Naive thymus-derived CD8-positive, alpha-beta T cell (primary cell): Measurements from ENCODE around the gene ENTR1. TPM values are rescaled to one million over a fixed set of nuclear protein-coding genes. Genes with fewer than 3 reads are reported as not detected.

Source experiments
- ATAC-seq, 2 donors: fragments of 150-1000 bp; cut with Tn5 transposase in 1 of 2; sonication (Bioruptor Pico), chemical (Tn5 transposase) in 1 of 2; 1 replicate in 1 of 2; 2 replicates in 1 of 2; pipeline ENCODE4 v1.10.0; 2021; ENCODE audit warnings: mild to moderate bottlenecking in 2 of 2, moderate library complexity in 2 of 2
- POLR2A ChIA-PET: fragments of 350-600 bp; sonication (Branson Sonifier 250); formaldehyde crosslinking; loops from one replicate; lab custom pipeline; 2021; ENCODE audit warnings: antibody characterized with exemption; lab: Charles Lee
- DNase-seq, 10 donors: peaks; one replicate each; pipeline versions ENCODE4 v3.0.0 to v3.0.0-alpha.2; 2020 to 2022
- H3K27ac Mint-ChIP-seq, 10 donors: one replicate each; pipeline ENCODE4 v1.8.0; 2020 to 2022; ENCODE audit warnings: mild to moderate bottlenecking in 10 of 10, mixed read lengths in 10 of 10, moderate library complexity in 4 of 10, inconsistent platforms in 1 of 10
- H3K27me3 Mint-ChIP-seq, 5 donors: one replicate each; pipeline ENCODE4 v1.8.0; 2021 to 2022; ENCODE audit warnings: mixed read lengths in 5 of 5
- H3K36me3 Mint-ChIP-seq, 3 donors: one replicate each; pipeline ENCODE4 v1.8.0; 2020 to 2022; ENCODE audit warnings: mixed read lengths in 3 of 3, mild to moderate bottlenecking in 2 of 3, inconsistent platforms in 1 of 3
- H3K4me1 Mint-ChIP-seq, 4 donors: one replicate each; pipeline ENCODE4 v1.8.0; 2021 to 2022; ENCODE audit warnings: mixed read lengths in 4 of 4
- H3K4me3 Mint-ChIP-seq, 10 donors: one replicate each; pipeline ENCODE4 v1.8.0; 2020 to 2022; ENCODE audit warnings: mild to moderate bottlenecking in 10 of 10, mixed read lengths in 10 of 10, moderate library complexity in 6 of 10, inconsistent platforms in 1 of 10
- H3K9me3 Mint-ChIP-seq, 9 donors: one replicate each; pipeline ENCODE4 v1.8.0; 2020 to 2022; ENCODE audit warnings: mixed read lengths in 9 of 9, mild to moderate bottlenecking in 3 of 9, inconsistent platforms in 1 of 9, moderate library complexity in 1 of 9
- polyA plus RNA-seq, 3 donors: library from polyadenylated mRNA; unstranded; fragments of 300-500 nt; fragmentation: Illumina TruSeq; gene quantifications; one replicate each; pipeline ENCODE4 v1.2.3, GENCODE V29; 2021
- total RNA-seq, 8 experiments: library from RNA in 2 of 8; stranded (reverse) in 2 of 8; gene quantifications; one replicate each; pipeline ENCODE4 v1.2.3 and lab custom pipeline; 2021 to 2026

ENTR1 gene
- total and polyA plus RNA-seq, 5 experiments from 2014 or later, result 9.7 to 96.0 (median 16.8) TPM

GRCh38 chr9:136424750-136425362, 14.4 kb upstream of the ENTR1 start:
- ATAC-seq (no peak), DNase-seq (no peak)
- H3K4me1 Mint-ChIP-seq, result peaks cover 0 to 3% (median 0%) of the 10 kb centered on the region in 4 donors
- H3K27ac Mint-ChIP-seq, result peak overlapping the region in 3 of 10 donors; percentile 18 to 65 (median 53)
- no peaks in the 10 kb centered on the region for H3K9me3 Mint-ChIP-seq
- H3K27me3 Mint-ChIP-seq, result no peaks in the 10 kb centered on the region
- POLR2A ChIA-PET, result interaction anchor here (1.1 kb wide), 1 partner anchor 24 kb away, joined by 3 read pairs; no protein-coding TSS in a partner anchor
- H3K36me3 Mint-ChIP-seq, result peaks cover 0 to 46% (median 3%) of the 10 kb centered on the region in 3 donors
- H3K4me3 Mint-ChIP-seq, result no peak overlapping the region

GRCh38 chr9:136423432-136424146, 13.2 kb upstream of the ENTR1 start:
- ATAC-seq, result no peak
- Mint-ChIP-seq H3K27me3 (no peaks in the 10 kb centered on the region), H3K36me3 (peaks cover 0 to 57% (median 8%) of the 10 kb centered on the region in 3 donors), H3K27ac (peak overlapping the region in 1 of 10 donors; percentile 59), H3K9me3 (no peaks in the 10 kb centered on the region), H3K4me1 (peaks cover 0 to 3% (median 0%) of the 10 kb centered on the region in 4 donors), H3K4me3 (no peak overlapping the region)
- no peak for DNase-seq
- POLR2A ChIA-PET, result no interaction called here

GRCh38 chr9:136422876-136423275, 12.5 kb upstream of the ENTR1 start:
- H3K27me3 Mint-ChIP-seq, result no peaks in the 10 kb centered on the region

GRCh38 chr9:136421791-136422190, 11.4 kb upstream of the ENTR1 start:
- Mint-ChIP-seq H3K4me1 (peaks cover 0 to 3% (median 0%) of the 10 kb centered on the region in 4 donors), H3K27ac (no peak overlapping the region), H3K4me3 (no peak overlapping the region), H3K9me3 (no peaks in the 10 kb centered on the region), H3K36me3 (peaks cover 0 to 70% (median 14%) of the 10 kb centered on the region in 3 donors), H3K27me3 (no peaks in the 10 kb centered on the region)
- ATAC-seq (no peak), DNase-seq (no peak)
- POLR2A ChIA-PET, result interaction anchor here (0.6 to 0.7 kb wide), 3 partner anchors 13 to 59 kb away, joined by 3 to 4 read pairs (median 4); no protein-coding TSS in a partner anchor

More at GRCh38 chr9:136422876-136423275, 12.5 kb upstream of the ENTR1 start:
- ATAC-seq, result no peak
- H3K9me3 Mint-ChIP-seq, result no peaks in the 10 kb centered on the region
- peaks cover 0 to 61% (median 9%) of the 10 kb centered on the region in 3 donors for H3K36me3 Mint-ChIP-seq
- peaks cover 0 to 3% (median 0%) of the 10 kb centered on the region in 4 donors for H3K4me1 Mint-ChIP-seq
- H3K4me3 Mint-ChIP-seq, result no peak overlapping the region
- no peak for DNase-seq
- POLR2A ChIA-PET, result no interaction called here
- no peak overlapping the region for H3K27ac Mint-ChIP-seq

GRCh38 chr9:136419092-136419420, 8.6 kb upstream of the ENTR1 start:
- POLR2A ChIA-PET, result no interaction called here
- H3K4me3 Mint-ChIP-seq, result no peak overlapping the region
- peak overlapping the region in 1 of 10 donors; percentile 79 for H3K27ac Mint-ChIP-seq
- no peak for DNase-seq
- no peak for ATAC-seq
- peaks cover 0 to 78% (median 21%) of the 10 kb centered on the region in 3 donors for H3K36me3 Mint-ChIP-seq
- peaks cover 0 to 2% (median 0%) of the 10 kb centered on the region in 4 donors for H3K4me1 Mint-ChIP-seq
- H3K27me3 Mint-ChIP-seq, result no peaks in the 10 kb centered on the region
- no peaks in the 10 kb centered on the region for H3K9me3 Mint-ChIP-seq

- POLR2A ChIA-PET, result no interaction called here
- Mint-ChIP-seq H3K36me3 (peaks cover 0 to 78% (median 21%) of the 10 kb centered on the region in 3 donors), H3K9me3 (no peaks in the 10 kb centered on the region)
Observed at GRCh38 chr9:136418182-136419091, 8.0 kb upstream of the ENTR1 start.

GRCh38 chr9:136416914-136417313, 6.5 kb upstream of the ENTR1 start:
- Mint-ChIP-seq H3K4me3 (no peak overlapping the region), H3K9me3 (no peaks in the 10 kb centered on the region), H3K4me1 (peaks cover 0 to 14% (median 3%) of the 10 kb centered on the region in 4 donors), H3K36me3 (peaks cover 0 to 79% (median 21%) of the 10 kb centered on the region in 3 donors), H3K27ac (no peak overlapping the region), H3K27me3 (no peaks in the 10 kb centered on the region)
- no peak for ATAC-seq
- DNase-seq, result no peak
- POLR2A ChIA-PET, result interaction anchor here (0.7 kb wide), 1 partner anchor 144 kb away, joined by 5 read pairs; no protein-coding TSS in a partner anchor

More at GRCh38 chr9:136418182-136419091, 8.0 kb upstream of the ENTR1 start:
- H3K27ac Mint-ChIP-seq, result peak overlapping the region in 1 of 10 donors; percentile 79
- H3K4me1 Mint-ChIP-seq, result peaks cover 0 to 5% (median 0%) of the 10 kb centered on the region in 4 donors
- ATAC-seq (no peak), DNase-seq (no peak)
- no peaks in the 10 kb centered on the region for H3K27me3 Mint-ChIP-seq
- no peak overlapping the region for H3K4me3 Mint-ChIP-seq

- POLR2A ChIA-PET, result no interaction called here
- ATAC-seq (no peak), DNase-seq (no peak)
- Mint-ChIP-seq H3K4me1 (peaks cover 3 to 19% (median 6%) of the 10 kb centered on the region in 4 donors), H3K27ac (peak overlapping the region in 1 of 10 donors; percentile 75), H3K4me3 (no peak overlapping the region), H3K36me3 (peaks cover 0 to 76% (median 21%) of the 10 kb centered on the region in 3 donors), H3K27me3 (no peaks in the 10 kb centered on the region), H3K9me3 (no peaks in the 10 kb centered on the region)
Observed at GRCh38 chr9:136416427-136416826, 6.0 kb upstream of the ENTR1 start.

GRCh38 chr9:136412962-136413361, 2.5 kb upstream of the ENTR1 start:
- Mint-ChIP-seq H3K27me3 (no peaks in the 10 kb centered on the region), H3K9me3 (no peaks in the 10 kb centered on the region), H3K27ac (peak overlapping the region in 1 of 10 donors; percentile 51), H3K4me1 (peaks cover 15 to 44% (median 32%) of the 10 kb centered on the region in 4 donors), H3K36me3 (peaks cover 0 to 59% (median 12%) of the 10 kb centered on the region in 3 donors), H3K4me3 (peak overlapping the region in 2 of 10 donors; percentile 4 to 20)
- DNase-seq (no peak), ATAC-seq (no peak)
- POLR2A ChIA-PET, result interaction anchor here (1.1 kb wide), 1 partner anchor 10 kb away, joined by 3 read pairs; no protein-coding TSS in a partner anchor

GRCh38 chr9:136411378-136411777, 964 bp upstream of the ENTR1 start:
- ATAC-seq (no peak), DNase-seq (no peak)
- peaks cover 16 to 55% (median 39%) of the 10 kb centered on the region in 4 donors for H3K4me1 Mint-ChIP-seq
- peak overlapping the region; percentile 44 to 96 (median 94) for H3K27ac Mint-ChIP-seq
- POLR2A ChIA-PET, result interaction anchor here (1.4 kb wide), 1 partner anchor 11 kb away, joined by 3 read pairs; the partner anchor contains the start of gene SNAPC4
- H3K27me3 Mint-ChIP-seq, result no peaks in the 10 kb centered on the region
- no peaks in the 10 kb centered on the region for H3K9me3 Mint-ChIP-seq
- H3K36me3 Mint-ChIP-seq, result peaks cover 0 to 57% (median 5%) of the 10 kb centered on the region in 3 donors
- peak overlapping the region; percentile 81 to 92 (median 87) for H3K4me3 Mint-ChIP-seq

GRCh38 chr9:136409557-136410455, 608 bp downstream of the ENTR1 start:
- Mint-ChIP-seq H3K4me1 (peaks cover 20 to 67% (median 47%) of the 10 kb centered on the region in 4 donors), H3K36me3 (peaks cover 0 to 58% (median 2%) of the 10 kb centered on the region in 3 donors), H3K9me3 (no peaks in the 10 kb centered on the region), H3K4me3 (peak overlapping the region; percentile 86 to 92 (median 89)), H3K27me3 (no peaks in the 10 kb centered on the region), H3K27ac (peak overlapping the region; percentile 66 to 94 (median 90))
- peak; percentile 42 to 51 for ATAC-seq
- POLR2A ChIA-PET, result interaction anchor here (0.8 to 3.2 kb wide), 9 partner anchors 9 to 831 kb away, joined by 3 to 25 read pairs (median 5); partner anchors contain the start of genes DNLZ, SNAPC4 and TUBB4B
- DNase-seq, result peak in 4 of 10 donors; percentile 15 to 29 (median 25)
